Brain microvascular endothelial cell (primary cell): ENCODE data around the gene MPZL2.

Source experiments
- DNase-seq: peaks from one replicate; pipeline ENCODE4 v3.0.0-alpha.2; 2020
- H3K27ac ChIP-seq: fragments of 250-450 bp; sonication (Bioruptor Pico); 2 replicates; pipeline ENCODE4 v1.5.1; 2020; ENCODE audit warnings: mild to moderate bottlenecking, moderate library complexity
- H3K27me3 ChIP-seq: fragments of 250-450 bp; sonication (Bioruptor Pico); replicated peaks from 2 replicates; pipeline ENCODE4 v1.5.1; 2020; ENCODE audit warnings: mild to moderate bottlenecking
- H3K36me3 ChIP-seq: fragments of 250-450 bp; sonication (Bioruptor Pico); replicated peaks from 2 replicates; pipeline ENCODE4 v1.5.1; 2020; ENCODE audit warnings: mild to moderate bottlenecking
- H3K4me3 ChIP-seq: 2 replicates; pipeline ENCODE4 v1.5.1; 2011; ENCODE audit warnings: low read depth, mild to moderate bottlenecking, control low read depth, low read length, moderate library complexity
- CTCF ChIP-seq: IDR thresholded peaks from 2 replicates; pipeline ENCODE4 v1.5.1; 2011; ENCODE audit warnings: low read depth, mild to moderate bottlenecking, moderate library complexity, low read length, control low read depth, inconsistent platforms; ENCODE audit errors: missing control alignments
- in situ Hi-C: cut with HindIII; loops from 2 replicates; pipeline ENCODE4 v1.10.0; 2017; ENCODE audit warnings: low sequenced_read_pairs, low pct_ligation_motif_present

Gene MPZL2

DNA sequence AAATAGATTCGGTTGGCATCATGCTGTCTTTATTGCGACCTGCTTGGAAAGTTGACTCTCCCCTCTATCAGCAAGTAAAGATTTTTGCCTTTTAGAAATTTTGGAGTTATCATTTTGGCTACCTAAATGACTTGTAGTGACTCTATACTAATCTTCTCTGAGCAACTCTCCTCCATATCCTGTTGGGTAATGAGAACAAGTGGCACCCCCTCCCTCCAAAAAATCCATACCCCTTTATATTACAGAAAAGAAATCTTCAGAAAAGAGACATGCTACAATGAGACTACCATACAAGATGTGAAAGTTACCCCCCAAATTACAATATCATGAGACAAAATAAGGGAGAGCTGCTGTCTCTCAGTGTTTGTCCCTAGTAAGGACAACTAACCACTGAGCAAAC lies 40.5 kb downstream of the MPZL2 start:
- Histone ChIP-seq H3K36me3 (no peaks in the 10 kb centered on the region), H3K4me3 (no peak overlapping the region), H3K27ac (no peak overlapping the region), H3K27me3 (no peaks in the 10 kb centered on the region)
- in situ Hi-C loops: no loop called here
- DNase-seq: no peak
- TF ChIP-seq CTCF: no peak

GRCh38 chr11:118222437-118222836 lies 41.7 kb downstream of the MPZL2 start:
- Histone ChIP-seq H3K27ac (no peak overlapping the region), H3K27me3 (no peaks in the 10 kb centered on the region), H3K4me3 (no peak overlapping the region), H3K36me3 (no peaks in the 10 kb centered on the region)
- in situ Hi-C loops: no loop called here
- TF ChIP-seq CTCF: no peak
- no peak for DNase-seq

GRCh38 chr11:118221419-118221818 lies 42.7 kb downstream of the MPZL2 start:
- in situ Hi-C loops: no loop called here
- Histone ChIP-seq H3K27me3 (no peaks in the 10 kb centered on the region), H3K36me3 (no peaks in the 10 kb centered on the region), H3K27ac (no peak overlapping the region), H3K4me3 (no peak overlapping the region)
- no peak for TF ChIP-seq CTCF
- no peak for DNase-seq

- H3K4me3 ChIP-seq: no peak overlapping the region
- in situ Hi-C loops: no loop called here
- no peak for DNase-seq
- TF ChIP-seq CTCF: no peak
- no peaks in the 10 kb centered on the region for H3K27me3 ChIP-seq
- no peak overlapping the region for H3K27ac ChIP-seq
- no peaks in the 10 kb centered on the region for H3K36me3 ChIP-seq
Observed at GRCh38 chr11:118219732-118220131, 44.4 kb downstream of the MPZL2 start.

- Histone ChIP-seq H3K36me3 (no peaks in the 10 kb centered on the region), H3K27me3 (peaks cover under 1% of the 10 kb centered on the region), H3K4me3 (no peak overlapping the region), H3K27ac (no peak overlapping the region)
- in situ Hi-C loops: no loop called here
- DNase-seq: no peak
- no peak for TF ChIP-seq CTCF
Observed at GRCh38 chr11:118219244-118219643, 44.9 kb downstream of the MPZL2 start.

- TF ChIP-seq CTCF: no peak
- Histone ChIP-seq H3K36me3 (no peaks in the 10 kb centered on the region), H3K27ac (no peak overlapping the region), H3K27me3 (peaks cover 9% of the 10 kb centered on the region), H3K4me3 (no peak overlapping the region)
- DNase-seq: no peak
- in situ Hi-C loops: no loop called here
Observed at GRCh38 chr11:118217575-118217974, 46.5 kb downstream of the MPZL2 start.
